ENCODE results near the gene YPEL2.

The YPEL2 gene

GRCh38 chr17:59357929-59358328 lies 26.5 kb downstream of the YPEL2 start:
- TF ChIP-seq GABPA (IDR thresholded peaks at IDR 0.05; ENCODE audit: low read depth) (no peak), REST (IDR thresholded peaks at IDR 0.05; ENCODE audit: insufficient replicate concordance, low read depth) (no peak), POLR2AphosphoS5 (IDR thresholded peaks at IDR 0.05; ENCODE audit: low read depth) (no peak), SPI1 (IDR thresholded peaks at IDR 0.05; ENCODE audit: borderline replicate concordance, low read depth) (no peak), CTCF (IDR thresholded peaks at IDR 0.05; ENCODE audit: insufficient read depth, low read length) (no peak)
- DNase-seq (ENCODE audit: low read depth in 1 of 2, low spot score in 1 of 2): no peak

GRCh38 chr17:59361386-59361785 lies 29.9 kb downstream of the YPEL2 start:
- TF ChIP-seq CTCF (IDR thresholded peaks at IDR 0.05; ENCODE audit: insufficient read depth, low read length): no peak
- TF ChIP-seq SPI1 (IDR thresholded peaks at IDR 0.05; ENCODE audit: borderline replicate concordance, low read depth): no peak
- no peak for TF ChIP-seq GABPA (IDR thresholded peaks at IDR 0.05; ENCODE audit: low read depth)
- no peak for TF ChIP-seq POLR2AphosphoS5 (IDR thresholded peaks at IDR 0.05; ENCODE audit: low read depth)
- no peak for TF ChIP-seq REST (IDR thresholded peaks at IDR 0.05; ENCODE audit: insufficient replicate concordance, low read depth)
- H3K27ac ChIP-seq (replicated peaks): no peak overlapping the region
- H3K27me3 ChIP-seq (ENCODE audit: insufficient read depth, poor library complexity, severe bottlenecking): no peaks in the 10 kb centered on the region
- no peak overlapping the region for H3K4me3 ChIP-seq (replicated peaks; ENCODE audit: insufficient read depth, low read length)
- DNase-seq (ENCODE audit: low read depth in 1 of 2, low spot score in 1 of 2): no peak

More at GRCh38 chr17:59357929-59358328, 26.5 kb downstream of the YPEL2 start:
- no peaks in the 10 kb centered on the region for H3K27me3 ChIP-seq (ENCODE audit: insufficient read depth, poor library complexity, severe bottlenecking)
- no peak overlapping the region for H3K4me3 ChIP-seq (replicated peaks; ENCODE audit: insufficient read depth, low read length)
- H3K27ac ChIP-seq (replicated peaks): no peak overlapping the region

GRCh38 chr17:59361916-59362810 lies 30.7 kb downstream of the YPEL2 start:
- H3K27ac ChIP-seq (replicated peaks): no peak overlapping the region
- DNase-seq (ENCODE audit: low read depth in 1 of 2, low spot score in 1 of 2): no peak
- H3K27me3 ChIP-seq (ENCODE audit: insufficient read depth, poor library complexity, severe bottlenecking): no peaks in the 10 kb centered on the region
- TF ChIP-seq GABPA (IDR thresholded peaks at IDR 0.05; ENCODE audit: low read depth) (no peak), POLR2AphosphoS5 (IDR thresholded peaks at IDR 0.05; ENCODE audit: low read depth) (no peak), REST (IDR thresholded peaks at IDR 0.05; ENCODE audit: insufficient replicate concordance, low read depth) (no peak), CTCF (IDR thresholded peaks at IDR 0.05; ENCODE audit: insufficient read depth, low read length) (no peak), SPI1 (IDR thresholded peaks at IDR 0.05; ENCODE audit: borderline replicate concordance, low read depth) (no peak)
- H3K4me3 ChIP-seq (replicated peaks; ENCODE audit: insufficient read depth, low read length): no peak overlapping the region

Data from HL-60 (cell line).